Spleen (tissue), 11 donors: ENCODE measurements around the gene CHAF1B. TPM values are rescaled to one million over a fixed set of nuclear protein-coding genes. Genes with fewer than 3 reads are reported as not detected.
A peak's percentile ranks its signal among the peaks of the same experiment; 100 is the strongest.

Experiments used
- DNase-seq: peaks from one replicate; pipeline ENCODE4 v3.0.0-alpha.2; 2020
- H3K27ac ChIP-seq, 8 donors: fragments of 200-600 bp; sonication (generic) in 7 of 8; 1 replicate in 4 of 8; 2 replicates in 4 of 8; pipeline versions ENCODE4 v1.5.0 to v1.8.0; 2016 to 2021; ENCODE audit warnings: inconsistent platforms in 4 of 8, mild to moderate bottlenecking in 4 of 8, moderate library complexity in 1 of 8
- H3K27me3 ChIP-seq, 7 donors: fragments of 200-600 bp; sonication (generic) in 6 of 7; replicated peaks in 1 of 7; 1 replicate in 4 of 7; 2 replicates in 3 of 7; pipeline versions ENCODE4 v1.5.0 to v1.8.0; 2016 to 2021; ENCODE audit warnings: inconsistent platforms in 3 of 7, mild to moderate bottlenecking in 1 of 7
- H3K36me3 ChIP-seq, 6 donors: fragments of 200-600 bp; sonication (generic) in 5 of 6; 1 replicate in 4 of 6; 2 replicates in 2 of 6; pipeline versions ENCODE4 v1.5.0 to v1.8.0; 2016 to 2021; ENCODE audit warnings: inconsistent platforms in 2 of 6
- H3K4me1 ChIP-seq, 6 donors: fragments of 200-600 bp; sonication (generic) in 5 of 6; 1 replicate in 3 of 6; 2 replicates in 3 of 6; pipeline versions ENCODE4 v1.5.0 to v1.8.0; 2016 to 2021; ENCODE audit warnings: inconsistent platforms in 3 of 6
- H3K4me3 ChIP-seq, 8 donors: fragments of 200-600 bp; sonication (generic) in 7 of 8; 1 replicate in 4 of 8; 2 replicates in 4 of 8; pipeline versions ENCODE4 v1.5.0 to v1.8.0; 2016 to 2021; ENCODE audit warnings: inconsistent platforms in 4 of 8, mild to moderate bottlenecking in 4 of 8, moderate library complexity in 2 of 8
- H3K9me3 ChIP-seq, 8 donors: fragments of 200-600 bp; sonication (generic) in 7 of 8; 1 replicate in 4 of 8; 2 replicates in 4 of 8; pipeline versions ENCODE4 v1.5.0 to v1.8.0; 2016 to 2021; ENCODE audit warnings: inconsistent platforms in 4 of 8
- POLR2A ChIP-seq, 3 donors: fragments of 450-650 bp; IDR thresholded peaks; one replicate each; pipeline ENCODE4 v1.5.1; 2017; ENCODE audit warnings: antibody characterized with exemption in 3 of 3, mild to moderate bottlenecking in 1 of 3
- POLR2AphosphoS5 ChIP-seq, 3 donors: sonication (generic); formaldehyde crosslinking; IDR thresholded peaks; one replicate each; pipeline ENCODE4 v1.5.1; 2017; ENCODE audit warnings: antibody characterized with exemption in 3 of 3
- WGBS, 5 donors: extraction: QIAGEN DNeasy Blood & Tissue Kit in 3 of 5; methylation state at CpG; one replicate each; pipeline versions ENCODE4 v1.1.5 to v1.1.7; 2013 to 2018; 5-methylcytosine and 5-hydroxymethylcytosine counted together
- intact Hi-C: fragments of 100-400 bp; cut with DNase I; formaldehyde crosslinking; loops from one replicate; pipeline ENCODE4 v1.15.0; 2023; ENCODE audit warnings: low total_unique reads
- polyA plus RNA-seq, 3 donors: library from polyadenylated mRNA; stranded (reverse); fragments of 200-250 nt; gene quantifications; one replicate each; pipeline ENCODE4 v1.2.1, GENCODE V29; 2013
- total RNA-seq, 7 donors: library from RNA; depleted of rRNA in 3 of 7; stranded (reverse); fragments of >200 nt in 3 of 7; fragmentation: NEBNext Ultra II Directional in 4 of 7; extraction: Animal tissue kit (Norgen Biotek cat#: 25700) in 4 of 7; gene quantifications; one replicate each; pipeline versions ENCODE4 v1.1.0 to v1.2.1, GENCODE V29; 2016 to 2021
- TF ChIP-seq, protein P1 (sequence below), 11 experiments: fragments of 200-600 bp in 7 of 11; fragments of 450-650 bp in 4 of 11; sonication (generic) in 4 of 11; IDR thresholded peaks in 8 of 11; conservative IDR thresholded peaks in 3 of 11; 1 replicate in 7 of 11; 2 replicates in 4 of 11; pipeline versions ENCODE4 v1.4.0 to v1.8.0; 2016 to 2021; ENCODE audit warnings: antibody characterized with exemption in 11 of 11, inconsistent platforms in 4 of 11, mild to moderate bottlenecking in 1 of 11
- donor health status: healthy with polysubstance abuse.
- donor health status: DM: no; HTN: no; CAD: no; lungs with moderate emphysema.
- donor health status: DM: no; HTN: no; CAD: no.
- donor health status: Bipolar disorder and iron deficiency.
- donor health status: healthy.
- donor health status: DM: no; HTN: no; CAD: no.
- donor health status: DM: yes; HTN: yes; CAD: no.

Gene CHAF1B
- total and polyA plus RNA-seq, 10 donors = 0.51 to 3.7 (median 1.4) TPM

DNA sequence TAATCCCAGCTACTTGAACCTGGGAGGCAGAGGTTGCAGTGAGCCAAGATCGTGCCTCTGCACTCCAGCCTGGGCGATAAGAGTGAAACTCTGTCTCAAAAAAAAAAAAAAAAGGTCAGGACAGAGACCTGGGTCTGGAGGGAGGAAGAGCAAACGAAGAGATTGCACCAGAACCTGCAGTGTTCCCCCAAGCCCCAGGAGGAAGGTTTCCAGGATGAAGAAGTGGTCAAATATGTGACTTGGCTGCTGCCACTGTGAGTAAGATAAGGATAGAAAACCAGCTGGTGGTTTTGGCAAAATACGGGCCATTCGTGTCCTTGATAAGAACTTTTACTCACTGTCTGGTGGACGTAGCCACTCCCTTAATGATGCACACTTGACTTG lies 52.5 kb downstream of the CHAF1B start:
- H3K27me3 ChIP-seq = peaks cover 0 to 11% (median 0%) of the 10 kb centered on the region in 7 donors
- TF ChIP-seq, protein P1, sequence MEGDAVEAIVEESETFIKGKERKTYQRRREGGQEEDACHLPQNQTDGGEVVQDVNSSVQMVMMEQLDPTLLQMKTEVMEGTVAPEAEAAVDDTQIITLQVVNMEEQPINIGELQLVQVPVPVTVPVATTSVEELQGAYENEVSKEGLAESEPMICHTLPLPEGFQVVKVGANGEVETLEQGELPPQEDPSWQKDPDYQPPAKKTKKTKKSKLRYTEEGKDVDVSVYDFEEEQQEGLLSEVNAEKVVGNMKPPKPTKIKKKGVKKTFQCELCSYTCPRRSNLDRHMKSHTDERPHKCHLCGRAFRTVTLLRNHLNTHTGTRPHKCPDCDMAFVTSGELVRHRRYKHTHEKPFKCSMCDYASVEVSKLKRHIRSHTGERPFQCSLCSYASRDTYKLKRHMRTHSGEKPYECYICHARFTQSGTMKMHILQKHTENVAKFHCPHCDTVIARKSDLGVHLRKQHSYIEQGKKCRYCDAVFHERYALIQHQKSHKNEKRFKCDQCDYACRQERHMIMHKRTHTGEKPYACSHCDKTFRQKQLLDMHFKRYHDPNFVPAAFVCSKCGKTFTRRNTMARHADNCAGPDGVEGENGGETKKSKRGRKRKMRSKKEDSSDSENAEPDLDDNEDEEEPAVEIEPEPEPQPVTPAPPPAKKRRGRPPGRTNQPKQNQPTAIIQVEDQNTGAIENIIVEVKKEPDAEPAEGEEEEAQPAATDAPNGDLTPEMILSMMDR (IDR thresholded peaks at IDR 0.05 in 8 of 11, conservative IDR thresholded peaks at IDR 0.05 in 3 of 11) = no peak
- TF ChIP-seq POLR2AphosphoS5 (IDR thresholded peaks at IDR 0.05) = no peak
- no peak for TF ChIP-seq POLR2A (IDR thresholded peaks at IDR 0.05)
- WGBS, 5 donors = 14 to 35% (median 24%) methylated on average over 6 of the region's 6 CpGs
- no peak overlapping the region for H3K27ac ChIP-seq
- peaks cover 0 to 6% (median 0%) of the 10 kb centered on the region in 8 donors for H3K9me3 ChIP-seq
- intact Hi-C loops = no loop called here
- peaks cover 0 to 8% (median 0%) of the 10 kb centered on the region in 6 donors for H3K4me1 ChIP-seq
- no peak for DNase-seq
- no peak overlapping the region for H3K4me3 ChIP-seq
- no peaks in the 10 kb centered on the region for H3K36me3 ChIP-seq

DNA sequence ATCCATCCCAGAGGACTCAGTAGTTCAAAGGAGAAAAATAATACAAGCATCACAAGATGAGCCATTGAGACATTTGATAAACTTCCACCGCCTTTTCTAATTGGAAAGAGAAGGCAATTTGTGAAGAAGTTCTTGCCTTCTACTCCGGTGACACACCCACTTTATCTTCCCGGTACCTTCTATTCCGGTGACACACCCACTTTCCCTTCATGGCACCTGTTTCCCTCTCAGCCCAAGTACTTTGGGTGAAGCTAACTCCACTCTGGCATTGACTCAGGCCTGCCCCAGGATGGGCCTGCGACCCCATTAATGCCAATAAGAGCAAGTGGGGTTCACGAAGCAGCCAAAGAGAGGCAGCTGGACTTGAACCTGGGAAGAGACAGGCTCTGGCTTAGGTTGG lies 56.5 kb downstream of the CHAF1B start:
- no peaks in the 10 kb centered on the region for H3K27me3 ChIP-seq
- 88 to 93% (median 91%) methylated on average over 6 of the region's 6 CpGs for WGBS, 5 donors
- peaks cover 0 to 4% (median 0%) of the 10 kb centered on the region in 8 donors for H3K9me3 ChIP-seq
- no peaks in the 10 kb centered on the region for H3K36me3 ChIP-seq
- no peak for DNase-seq
- TF ChIP-seq, protein P1 (IDR thresholded peaks at IDR 0.05 in 8 of 11, conservative IDR thresholded peaks at IDR 0.05 in 3 of 11) = no peak
- TF ChIP-seq POLR2A (IDR thresholded peaks at IDR 0.05) (no peak), POLR2AphosphoS5 (IDR thresholded peaks at IDR 0.05) (no peak)
- peaks cover 0 to 8% (median 0%) of the 10 kb centered on the region in 6 donors for H3K4me1 ChIP-seq
- no peak overlapping the region for H3K4me3 ChIP-seq
- intact Hi-C loops = no loop called here
- H3K27ac ChIP-seq = peak overlapping the region in 3 of 8 donors; percentile 15 to 53 (median 49)

DNA sequence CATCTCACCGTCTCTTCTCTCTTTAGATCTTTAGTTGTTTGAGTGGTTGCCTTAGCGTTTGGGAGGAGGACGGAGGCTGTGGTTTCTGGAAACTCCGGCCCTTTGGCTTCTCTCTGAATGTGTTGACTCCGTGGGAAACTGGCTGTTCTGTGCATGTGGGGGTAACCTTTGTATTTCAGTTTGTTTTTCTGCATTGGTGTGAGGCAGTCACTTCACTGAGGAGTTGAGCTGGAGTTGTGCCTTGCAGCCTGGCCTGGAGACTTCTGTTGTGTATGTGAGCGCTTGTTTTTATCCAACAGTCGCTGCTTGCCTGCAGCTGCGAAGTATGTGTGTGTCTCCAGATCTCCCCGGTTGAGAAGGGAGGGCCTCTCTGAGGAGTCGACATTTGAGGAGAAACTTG lies 61.1 kb downstream of the CHAF1B start:
- 79 to 86% (median 82%) methylated on average over 10 of the region's 10 CpGs for WGBS, 5 donors
- Histone ChIP-seq H3K27me3 (no peaks in the 10 kb centered on the region), H3K27ac (no peak overlapping the region), H3K36me3 (no peaks in the 10 kb centered on the region), H3K9me3 (no peaks in the 10 kb centered on the region), H3K4me1 (no peaks in the 10 kb centered on the region), H3K4me3 (no peak overlapping the region)
- no peak for TF ChIP-seq POLR2A (IDR thresholded peaks at IDR 0.05)
- no peak for TF ChIP-seq POLR2AphosphoS5 (IDR thresholded peaks at IDR 0.05)
- TF ChIP-seq, protein P1 (IDR thresholded peaks at IDR 0.05 in 8 of 11, conservative IDR thresholded peaks at IDR 0.05 in 3 of 11) = no peak
- no peak for DNase-seq
- intact Hi-C loops = no loop called here

DNA sequence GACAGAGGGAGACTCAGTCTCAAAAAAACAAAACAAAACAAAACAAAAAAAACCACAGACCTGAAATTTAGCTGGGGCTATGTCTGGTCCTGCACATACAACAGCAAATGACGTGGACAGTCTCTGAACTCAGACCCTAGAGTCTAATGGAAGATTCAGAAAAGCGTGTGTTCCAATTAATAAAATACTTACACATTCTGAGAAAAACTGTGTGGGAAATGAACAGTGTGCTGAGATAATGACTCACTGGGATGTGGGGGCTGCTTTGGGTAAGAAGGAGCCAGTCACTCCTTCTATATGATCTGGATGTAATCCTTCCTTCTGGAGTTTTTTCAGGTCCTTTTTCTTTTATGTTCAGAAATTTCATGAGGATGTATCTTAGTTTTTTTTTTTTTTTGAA lies 65.3 kb downstream of the CHAF1B start:
- 77 to 87% (median 81%) methylated on average over 2 of the region's 2 CpGs for WGBS, 5 donors
- H3K27ac ChIP-seq = no peak overlapping the region
- no peak overlapping the region for H3K4me3 ChIP-seq
- no peaks in the 10 kb centered on the region for H3K4me1 ChIP-seq
- intact Hi-C loops = no loop called here
- no peaks in the 10 kb centered on the region for H3K27me3 ChIP-seq
- no peak for DNase-seq
- H3K36me3 ChIP-seq = no peaks in the 10 kb centered on the region
- TF ChIP-seq POLR2AphosphoS5 (IDR thresholded peaks at IDR 0.05) (no peak), POLR2A (IDR thresholded peaks at IDR 0.05) (no peak)
- TF ChIP-seq, protein P1 (IDR thresholded peaks at IDR 0.05 in 8 of 11, conservative IDR thresholded peaks at IDR 0.05 in 3 of 11) = no peak
- no peaks in the 10 kb centered on the region for H3K9me3 ChIP-seq
